ENCODE results near the gene C1R.

C1R gene

DNA sequence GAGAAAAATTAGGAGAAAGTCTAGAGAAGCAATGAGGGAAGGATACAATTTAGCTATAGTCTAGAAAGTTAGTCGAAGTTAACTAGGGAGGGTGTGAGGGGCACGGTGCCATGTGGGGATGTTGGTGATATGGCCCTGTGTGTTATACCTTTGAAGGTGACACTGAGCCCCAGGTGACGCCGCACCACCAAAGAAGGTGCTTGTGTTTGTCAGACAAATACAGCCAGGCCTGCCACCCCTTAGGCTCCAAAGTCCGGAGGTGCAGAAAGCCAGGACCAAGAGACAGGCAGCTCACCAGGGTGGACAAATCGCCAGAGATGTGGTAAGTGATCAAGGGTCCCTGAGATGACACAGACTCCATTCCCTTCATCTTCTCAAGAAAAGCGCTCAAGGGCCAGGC is 30.6 kb downstream of the C1R start:
- no peak overlapping the region for H3K4me3 ChIP-seq (ENCODE audit: low read length, poor library complexity, severe bottlenecking)
- no peaks in the 10 kb centered on the region for H3K9me2 ChIP-seq (replicated peaks; ENCODE audit: low read depth, low read length)
- no peak overlapping the region for H3K9ac ChIP-seq (ENCODE audit: low read depth, low read length, poor library complexity, severe bottlenecking)
- no peaks in the 10 kb centered on the region for H3K79me2 ChIP-seq (ENCODE audit: insufficient read depth, low read length)
- H3K27me3 ChIP-seq (ENCODE audit: insufficient read depth, low read length, poor library complexity, severe bottlenecking), result no peaks in the 10 kb centered on the region
- no peaks in the 10 kb centered on the region for H3K4me1 ChIP-seq (ENCODE audit: insufficient read depth, low read length, poor library complexity, severe bottlenecking)
- H2AFZ ChIP-seq (ENCODE audit: low read length), result no peak overlapping the region
- H3K36me3 ChIP-seq (ENCODE audit: insufficient read depth, low read length), result no peaks in the 10 kb centered on the region
- no peak overlapping the region for H3K4me2 ChIP-seq (ENCODE audit: low read depth, low read length, poor library complexity, severe bottlenecking)
- TF ChIP-seq, protein P1, sequence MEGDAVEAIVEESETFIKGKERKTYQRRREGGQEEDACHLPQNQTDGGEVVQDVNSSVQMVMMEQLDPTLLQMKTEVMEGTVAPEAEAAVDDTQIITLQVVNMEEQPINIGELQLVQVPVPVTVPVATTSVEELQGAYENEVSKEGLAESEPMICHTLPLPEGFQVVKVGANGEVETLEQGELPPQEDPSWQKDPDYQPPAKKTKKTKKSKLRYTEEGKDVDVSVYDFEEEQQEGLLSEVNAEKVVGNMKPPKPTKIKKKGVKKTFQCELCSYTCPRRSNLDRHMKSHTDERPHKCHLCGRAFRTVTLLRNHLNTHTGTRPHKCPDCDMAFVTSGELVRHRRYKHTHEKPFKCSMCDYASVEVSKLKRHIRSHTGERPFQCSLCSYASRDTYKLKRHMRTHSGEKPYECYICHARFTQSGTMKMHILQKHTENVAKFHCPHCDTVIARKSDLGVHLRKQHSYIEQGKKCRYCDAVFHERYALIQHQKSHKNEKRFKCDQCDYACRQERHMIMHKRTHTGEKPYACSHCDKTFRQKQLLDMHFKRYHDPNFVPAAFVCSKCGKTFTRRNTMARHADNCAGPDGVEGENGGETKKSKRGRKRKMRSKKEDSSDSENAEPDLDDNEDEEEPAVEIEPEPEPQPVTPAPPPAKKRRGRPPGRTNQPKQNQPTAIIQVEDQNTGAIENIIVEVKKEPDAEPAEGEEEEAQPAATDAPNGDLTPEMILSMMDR (conservative IDR thresholded peaks at IDR 0.05; ENCODE audit: low read length), result no peak
- TF ChIP-seq EZH2phosphoT487 (IDR thresholded peaks at IDR 0.05; ENCODE audit: borderline replicate concordance), result no peak
- H3F3A ChIP-seq (ENCODE audit: low read depth), result no peaks in the 10 kb centered on the region
- no peaks in the 10 kb centered on the region for H4K20me1 ChIP-seq (ENCODE audit: insufficient read depth, low read length, poor library complexity, severe bottlenecking)
- no peaks in the 10 kb centered on the region for H3K9me3 ChIP-seq (ENCODE audit: insufficient read depth, low read depth, low read length)

- H3K9me3 ChIP-seq (ENCODE audit: insufficient read depth, low read depth, low read length), result no peaks in the 10 kb centered on the region
- H3K4me3 ChIP-seq (ENCODE audit: low read length, poor library complexity, severe bottlenecking), result no peak overlapping the region
- H3K4me2 ChIP-seq (ENCODE audit: low read depth, low read length, poor library complexity, severe bottlenecking), result no peak overlapping the region
- H3F3A ChIP-seq (ENCODE audit: low read depth), result no peaks in the 10 kb centered on the region
- no peak overlapping the region; the same call in 1 of the 2 replicates for H2AFZ ChIP-seq (ENCODE audit: low read length)
- no peaks in the 10 kb centered on the region for H3K36me3 ChIP-seq (ENCODE audit: insufficient read depth, low read length)
- H3K79me2 ChIP-seq (ENCODE audit: insufficient read depth, low read length), result no peaks in the 10 kb centered on the region
- H3K4me1 ChIP-seq (ENCODE audit: insufficient read depth, low read length, poor library complexity, severe bottlenecking), result no peaks in the 10 kb centered on the region
- no peak for TF ChIP-seq EZH2phosphoT487 (IDR thresholded peaks at IDR 0.05; ENCODE audit: borderline replicate concordance)
- TF ChIP-seq, protein P1 (conservative IDR thresholded peaks at IDR 0.05; ENCODE audit: low read length), result no peak
- no peaks in the 10 kb centered on the region for H3K9me2 ChIP-seq (replicated peaks; ENCODE audit: low read depth, low read length)
- H4K20me1 ChIP-seq (ENCODE audit: insufficient read depth, low read length, poor library complexity, severe bottlenecking), result no peaks in the 10 kb centered on the region
- no peak overlapping the region for H3K9ac ChIP-seq (ENCODE audit: low read depth, low read length, poor library complexity, severe bottlenecking)
- H3K27me3 ChIP-seq (ENCODE audit: insufficient read depth, low read length, poor library complexity, severe bottlenecking), result no peaks in the 10 kb centered on the region
Observed at GRCh38 chr12:7061138-7061537, 31.1 kb downstream of the C1R start.

GRCh38 chr12:7060353-7060954 is 31.8 kb downstream of the C1R start, which contains the start of gene C1S:
Gene C1S (plus strand): TSS chr12:7060718. CDS start chr12:7061913, 1,195 bp downstream.
- no peaks in the 10 kb centered on the region for H3K9me3 ChIP-seq (ENCODE audit: insufficient read depth, low read depth, low read length)
- H3K9me2 ChIP-seq (replicated peaks; ENCODE audit: low read depth, low read length), result no peaks in the 10 kb centered on the region
- no peaks in the 10 kb centered on the region for H3F3A ChIP-seq (ENCODE audit: low read depth)
- H3K79me2 ChIP-seq (ENCODE audit: insufficient read depth, low read length), result no peaks in the 10 kb centered on the region
- no peaks in the 10 kb centered on the region for H3K27me3 ChIP-seq (ENCODE audit: insufficient read depth, low read length, poor library complexity, severe bottlenecking)
- no peak for TF ChIP-seq EZH2phosphoT487 (IDR thresholded peaks at IDR 0.05; ENCODE audit: borderline replicate concordance)
- TF ChIP-seq, protein P1 (conservative IDR thresholded peaks at IDR 0.05; ENCODE audit: low read length), result no peak
- H3K9ac ChIP-seq (ENCODE audit: low read depth, low read length, poor library complexity, severe bottlenecking), result no peak within 1 kb of the TSS
- no peaks in the 10 kb centered on the region for H4K20me1 ChIP-seq (ENCODE audit: insufficient read depth, low read length, poor library complexity, severe bottlenecking)
- H3K36me3 ChIP-seq (ENCODE audit: insufficient read depth, low read length), result no peaks in the 10 kb centered on the region
- H3K4me3 ChIP-seq (ENCODE audit: low read length, poor library complexity, severe bottlenecking), result no peak within 1 kb of the TSS
- no peak within 1 kb of the TSS; the same call in 1 of the 2 replicates for H2AFZ ChIP-seq (ENCODE audit: low read length)
- H3K4me1 ChIP-seq (ENCODE audit: insufficient read depth, low read length, poor library complexity, severe bottlenecking), result no peaks in the 10 kb centered on the region
- no peak within 1 kb of the TSS for H3K4me2 ChIP-seq (ENCODE audit: low read depth, low read length, poor library complexity, severe bottlenecking)
